B cell (primary cell): Measurements from ENCODE around the gene TNFAIP2. TPM values are rescaled to one million over a fixed set of nuclear protein-coding genes. Genes with fewer than 3 reads are reported as not detected.
A peak's percentile ranks its signal among the peaks of the same experiment; 100 is the strongest.

Experiments
- ATAC-seq: fragments of 200-7000 bp; cut with Tn5 transposase; one replicate; pipeline ENCODE4 v1.10.0; 2021; ENCODE audit warnings: low read depth, mild to moderate bottlenecking, moderate number of reproducible peaks, moderate library complexity
- CTCF ChIA-PET: fragments of 350-600 bp; sonication (Branson Sonifier 250); formaldehyde crosslinking; loops from one replicate; lab custom pipeline; 2021; ENCODE audit warnings: antibody characterized with exemption, inconsistent platforms; lab: Charles Lee
- POLR2A ChIA-PET: fragments of 350-600 bp; sonication (Branson Sonifier 250); formaldehyde crosslinking; loops from one replicate; lab custom pipeline; 2021; ENCODE audit warnings: antibody characterized with exemption; lab: Charles Lee
- DNase-seq: peaks from one replicate; pipeline ENCODE4 v3.0.0; 2013
- H2AFZ ChIP-seq: 2 replicates; pipeline ENCODE4 v1.6.1; 2012; ENCODE audit warnings: mild to moderate bottlenecking, low read depth, low read length; ENCODE audit not compliant: insufficient read depth, poor library complexity, severe bottlenecking
- H3K27ac ChIP-seq, 2 donors: 1 replicate in 1 of 2; 2 replicates in 1 of 2; pipeline ENCODE4 v1.5.1; 2012 to 2013; ENCODE audit warnings: low read length in 2 of 2, mild to moderate bottlenecking in 2 of 2, moderate library complexity in 1 of 2
- H3K27me3 ChIP-seq, 4 experiments: fragments of 200-600 bp in 1 of 4; sonication (generic) in 1 of 4; replicated peaks in 1 of 4; 1 replicate in 2 of 4; 2 replicates in 2 of 4; pipeline versions ENCODE4 v1.6.1 to v1.7.0; 2013 to 2016; ENCODE audit warnings: low read length in 3 of 4, mild to moderate bottlenecking in 2 of 4, mixed read lengths in 1 of 4, moderate library complexity in 1 of 4; ENCODE audit not compliant: insufficient read depth in 4 of 4, control insufficient read depth in 3 of 4; ENCODE audit errors: control extremely low read depth in 1 of 4
- H3K36me3 ChIP-seq, 2 experiments: replicated peaks in 1 of 2; 1 replicate in 1 of 2; 2 replicates in 1 of 2; pipeline versions ENCODE4 v1.6.1 to v1.7.1; 2013; ENCODE audit warnings: low read length in 1 of 2; ENCODE audit not compliant: insufficient read depth in 2 of 2, control insufficient read depth in 1 of 2; ENCODE audit errors: control extremely low read depth in 1 of 2, extremely low read depth in 1 of 2
- H3K4me1 ChIP-seq, 2 donors: fragments of 200-600 bp in 1 of 2; sonication (generic) in 1 of 2; 1 replicate in 1 of 2; 2 replicates in 1 of 2; pipeline versions ENCODE4 v1.5.1 to v1.6.1; 2013 to 2017; ENCODE audit warnings: low read length in 2 of 2; ENCODE audit not compliant: control insufficient read depth in 2 of 2, insufficient read depth in 2 of 2
- H3K4me2 ChIP-seq: replicated peaks from 2 replicates; pipeline ENCODE3; 2012; ENCODE audit warnings: mild to moderate bottlenecking, low read depth, low read length; ENCODE audit not compliant: poor library complexity, severe bottlenecking
- H3K4me3 ChIP-seq, 5 experiments: fragments of 200-600 bp in 1 of 5; sonication (generic) in 1 of 5; 1 replicate in 3 of 5; 2 replicates in 2 of 5; pipeline versions ENCODE4 v1.5.1 to v1.7.0; 2011 to 2016; ENCODE audit warnings: low read length in 4 of 5, mild to moderate bottlenecking in 4 of 5, low read depth in 2 of 5, control low read depth in 1 of 5, moderate library complexity in 1 of 5; ENCODE audit not compliant: insufficient read depth in 1 of 5; ENCODE audit errors: control extremely low read depth in 1 of 5, extremely low read depth in 1 of 5
- H3K79me2 ChIP-seq: fragments of 200-600 bp; sonication (generic); one replicate; pipeline ENCODE4 v1.6.0; 2016; ENCODE audit warnings: low read length; ENCODE audit not compliant: control insufficient read depth, insufficient read depth
- H3K9ac ChIP-seq: fragments of 200-600 bp; sonication (generic); 2 replicates; pipeline ENCODE4 v1.6.1; 2017; ENCODE audit warnings: mild to moderate bottlenecking, low read length, moderate library complexity
- H3K9me3 ChIP-seq, 3 donors: one replicate each; pipeline versions ENCODE4 v1.6.1 to v1.7.1; 2013; ENCODE audit warnings: low read length in 2 of 3; ENCODE audit not compliant: control insufficient read depth in 2 of 3, insufficient read depth in 1 of 3; ENCODE audit errors: control extremely low read depth in 1 of 3
- H4K20me1 ChIP-seq: 2 replicates; pipeline ENCODE4 v1.6.0; 2012; ENCODE audit warnings: mild to moderate bottlenecking, low read length; ENCODE audit not compliant: insufficient read depth, control insufficient read depth, poor library complexity, severe bottlenecking
- H3K27ac Mint-ChIP-seq: one replicate; pipeline ENCODE4 v1.8.0; 2021; ENCODE audit warnings: mixed read lengths
- H3K27me3 Mint-ChIP-seq: one replicate; pipeline ENCODE4 v1.8.0; 2021; ENCODE audit warnings: mixed read lengths
- H3K4me1 Mint-ChIP-seq: one replicate; pipeline ENCODE4 v1.8.0; 2021; ENCODE audit warnings: mixed read lengths
- H3K4me3 Mint-ChIP-seq: one replicate; pipeline ENCODE4 v1.8.0; 2021; ENCODE audit warnings: mixed read lengths
- H3K9me3 Mint-ChIP-seq: one replicate; pipeline ENCODE4 v1.8.0; 2022; ENCODE audit warnings: mixed read lengths; ENCODE audit not compliant: insufficient read depth
- EZH2 ChIP-seq: IDR thresholded peaks from 2 replicates; pipeline ENCODE4 v1.6.1; 2012; ENCODE audit warnings: borderline replicate concordance, low read depth, mild to moderate bottlenecking, moderate library complexity, low read length; ENCODE audit not compliant: insufficient read depth, poor library complexity, severe bottlenecking
- WGBS: methylation state at CpG from one replicate; pipeline ENCODE4 v1.1.5; 2013; ENCODE audit warnings: missing lambda C conversion rate; ENCODE audit not compliant: insufficient coverage; 5-methylcytosine and 5-hydroxymethylcytosine counted together
- intact Hi-C: fragments of 100-400 bp; cut with micrococcal nuclease; formaldehyde crosslinking; loops from one replicate; pipeline ENCODE4 v1.10.0; 2022
- polyA plus RNA-seq: library from polyadenylated mRNA; depleted of rRNA; stranded (reverse); fragments of >200 nt; gene quantifications from 2 replicates; pipeline ENCODE4 v1.2.3, GENCODE V29; 2012
- total RNA-seq, 2 donors: library from RNA; stranded (reverse); fragments of 120-200 nt in 1 of 2; gene quantifications; 1 replicate in 1 of 2; 2 replicates in 1 of 2; pipeline versions ENCODE4 v1.2.3 to v1.2.4, GENCODE V29; 2013 to 2022
- TF ChIP-seq, protein P1 (sequence below): fragments of 200-600 bp; IDR thresholded peaks from one replicate; pipeline ENCODE4 v1.8.0; 2022; ENCODE audit warnings: antibody characterized with exemption, mild to moderate bottlenecking

Gene TNFAIP2
- total and polyA plus RNA-seq, 2 donors (not counting 1 experiment from before 2014, with no cell fraction given): 1.5 to 9.0 TPM

DNA sequence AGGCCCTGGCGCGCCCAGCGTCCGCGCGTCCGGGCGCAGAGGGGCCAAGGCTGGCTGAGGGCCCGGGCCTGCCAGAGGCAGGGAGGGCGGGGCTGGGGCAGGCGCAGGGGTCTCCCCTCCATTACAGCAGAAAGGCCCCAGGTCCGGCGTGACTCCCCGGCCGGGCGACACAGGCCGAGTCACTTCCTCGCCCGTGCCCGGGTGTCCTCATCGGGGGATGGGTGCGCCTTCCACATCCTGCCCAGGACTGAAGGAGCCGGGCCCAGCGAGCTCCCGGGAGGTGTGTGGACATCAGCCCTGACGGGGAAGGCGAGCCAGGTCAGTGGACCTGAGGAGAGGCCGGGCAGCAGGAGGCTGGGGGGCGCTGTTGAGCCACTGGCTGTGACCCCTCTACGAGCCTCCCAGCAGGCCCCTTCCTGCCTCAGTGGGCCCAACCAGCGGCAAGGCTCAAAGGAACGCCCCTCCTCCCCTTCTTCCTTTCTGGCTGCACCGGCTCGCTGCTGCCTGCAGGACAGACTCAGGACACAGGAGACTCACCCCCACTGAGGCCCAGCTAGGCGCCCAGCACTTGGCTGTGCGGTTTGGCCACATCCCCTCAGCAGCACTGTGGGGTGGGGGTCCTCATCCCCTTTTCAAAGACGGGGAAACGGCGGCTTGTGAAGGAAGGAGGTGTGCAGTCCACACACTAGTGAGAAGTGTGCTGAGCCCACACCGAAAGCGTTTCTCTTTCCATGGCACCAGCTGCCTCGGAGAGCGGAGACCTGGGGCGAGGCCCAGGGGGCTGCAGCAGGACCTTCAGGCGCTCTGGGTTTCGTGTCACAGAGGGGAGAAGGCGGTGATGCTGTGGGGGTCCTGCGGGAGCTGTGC, 606 bp downstream of the TNFAIP2 start:
- no peak overlapping the region for H3K27ac ChIP-seq
- no peaks in the 10 kb centered on the region for H4K20me1 ChIP-seq
- CTCF ChIA-PET: interaction anchor here (1.9 kb wide), 1 partner anchor 19 kb away, joined by 6 read pairs; no protein-coding TSS in a partner anchor
- H2AFZ ChIP-seq: no peak overlapping the region
- no peaks in the 10 kb centered on the region for H3K79me2 ChIP-seq
- H3K9ac ChIP-seq: peak overlapping the region; percentile 54
- H3K9me3 ChIP-seq: peaks cover 0 to 18% (median 0%) of the 10 kb centered on the region in 3 donors
- H3K4me3 Mint-ChIP-seq: peak overlapping the region; percentile 44
- H3K4me1 Mint-ChIP-seq: peaks cover 15% of the 10 kb centered on the region
- no peak overlapping the region for H3K27ac Mint-ChIP-seq
- H3K4me3 ChIP-seq: peak overlapping the region in 4 of 5 experiments; percentile 21 to 55 (median 46)
- POLR2A ChIA-PET: no interaction called here
- 14% methylated on average over 46 of the region's 48 CpGs for WGBS
- H3K4me1 ChIP-seq: peaks cover 23% of the 10 kb centered on the region in 2 donors
- no peaks in the 10 kb centered on the region for H3K9me3 Mint-ChIP-seq
- DNase-seq: no peak
- H3K27me3 ChIP-seq: peaks cover 0 to 31% (median 17%) of the 10 kb centered on the region in 4 experiments
- ATAC-seq: no peak
- intact Hi-C loops: no loop called here
- H3K27me3 Mint-ChIP-seq: peaks cover 16% of the 10 kb centered on the region
- H3K4me2 ChIP-seq: peak overlapping the region; percentile 85
- H3K36me3 ChIP-seq: no peaks in the 10 kb centered on the region
- TF ChIP-seq, protein P1, sequence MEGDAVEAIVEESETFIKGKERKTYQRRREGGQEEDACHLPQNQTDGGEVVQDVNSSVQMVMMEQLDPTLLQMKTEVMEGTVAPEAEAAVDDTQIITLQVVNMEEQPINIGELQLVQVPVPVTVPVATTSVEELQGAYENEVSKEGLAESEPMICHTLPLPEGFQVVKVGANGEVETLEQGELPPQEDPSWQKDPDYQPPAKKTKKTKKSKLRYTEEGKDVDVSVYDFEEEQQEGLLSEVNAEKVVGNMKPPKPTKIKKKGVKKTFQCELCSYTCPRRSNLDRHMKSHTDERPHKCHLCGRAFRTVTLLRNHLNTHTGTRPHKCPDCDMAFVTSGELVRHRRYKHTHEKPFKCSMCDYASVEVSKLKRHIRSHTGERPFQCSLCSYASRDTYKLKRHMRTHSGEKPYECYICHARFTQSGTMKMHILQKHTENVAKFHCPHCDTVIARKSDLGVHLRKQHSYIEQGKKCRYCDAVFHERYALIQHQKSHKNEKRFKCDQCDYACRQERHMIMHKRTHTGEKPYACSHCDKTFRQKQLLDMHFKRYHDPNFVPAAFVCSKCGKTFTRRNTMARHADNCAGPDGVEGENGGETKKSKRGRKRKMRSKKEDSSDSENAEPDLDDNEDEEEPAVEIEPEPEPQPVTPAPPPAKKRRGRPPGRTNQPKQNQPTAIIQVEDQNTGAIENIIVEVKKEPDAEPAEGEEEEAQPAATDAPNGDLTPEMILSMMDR: no peak
- TF ChIP-seq EZH2: no peak

DNA sequence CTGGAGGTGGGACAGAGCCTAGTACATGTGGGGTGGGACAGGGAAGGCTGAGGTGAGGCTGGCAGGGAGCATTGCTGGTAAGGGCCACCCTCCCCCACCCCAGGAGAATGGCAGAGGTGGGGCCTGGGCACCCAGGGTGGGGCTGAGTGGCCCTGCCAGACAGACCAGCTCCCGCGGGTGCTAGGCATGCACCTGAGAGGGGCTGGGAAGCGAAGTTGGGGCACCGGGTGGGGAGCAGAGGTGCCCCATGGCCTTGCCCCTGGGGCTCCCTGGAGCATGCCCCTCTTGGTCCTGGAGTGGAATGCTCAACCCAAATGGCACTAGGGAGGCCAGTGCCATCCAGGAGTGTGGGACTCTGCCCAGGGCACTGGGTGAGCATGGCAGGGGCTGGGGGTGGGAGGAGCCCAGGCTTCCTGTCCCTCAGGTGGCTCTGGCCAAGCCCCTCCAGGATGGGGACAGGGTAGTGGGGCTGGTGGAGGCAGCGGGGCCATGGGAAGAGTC, 1.3 kb downstream of the TNFAIP2 start:
- ChIA-PET POLR2A (no interaction called here), CTCF (interaction anchor here (1.3 to 1.9 kb wide), 2 partner anchors 20 kb away, joined by 4 to 6 read pairs; no protein-coding TSS in a partner anchor)
- Histone ChIP-seq H3K9ac (no peak overlapping the region), H2AFZ (no peak overlapping the region), H3K27ac (no peak overlapping the region), H4K20me1 (no peaks in the 10 kb centered on the region), H3K4me2 (peak overlapping the region; percentile 85), H3K9me3 (peaks cover 0 to 18% (median 0%) of the 10 kb centered on the region in 3 donors), H3K27me3 (peaks cover 0 to 31% (median 17%) of the 10 kb centered on the region in 4 experiments), H3K4me3 (no peak overlapping the region), H3K79me2 (no peaks in the 10 kb centered on the region), H3K36me3 (no peaks in the 10 kb centered on the region), H3K4me1 (peaks cover 23% of the 10 kb centered on the region in 2 donors)
- no peak for TF ChIP-seq EZH2
- TF ChIP-seq, protein P1: no peak
- Mint-ChIP-seq H3K27me3 (peaks cover 16% of the 10 kb centered on the region), H3K9me3 (no peaks in the 10 kb centered on the region), H3K27ac (no peak overlapping the region), H3K4me3 (peak overlapping the region; percentile 44), H3K4me1 (peaks cover 15% of the 10 kb centered on the region)
- WGBS: 84% methylated on average over 4 of the region's 5 CpGs
- intact Hi-C loops: no loop called here
- DNase-seq (no peak), ATAC-seq (no peak)
